CD4-positive, alpha-beta T cell treated with Interferon alpha-2 for 1 hour (primary cell): ENCODE measurements around the gene MADD.
"Not testable (repeated sequence)": the region's sequence is repeated elsewhere in the genome, so short reads cannot be mapped to it uniquely, and the experiment has no call there.

Experiments used
- DNase-seq, 2 donors: peaks; one replicate each; pipeline ENCODE4 v3.0.0-alpha.2; 2020 to 2022

The MADD gene

GRCh38 chr11:47278058-47278457 is 8.1 kb downstream of the MADD start:
- DNase-seq, result no peak

GRCh38 chr11:47278769-47279168 is 8.8 kb downstream of the MADD start:
- no peak for DNase-seq

DNA sequence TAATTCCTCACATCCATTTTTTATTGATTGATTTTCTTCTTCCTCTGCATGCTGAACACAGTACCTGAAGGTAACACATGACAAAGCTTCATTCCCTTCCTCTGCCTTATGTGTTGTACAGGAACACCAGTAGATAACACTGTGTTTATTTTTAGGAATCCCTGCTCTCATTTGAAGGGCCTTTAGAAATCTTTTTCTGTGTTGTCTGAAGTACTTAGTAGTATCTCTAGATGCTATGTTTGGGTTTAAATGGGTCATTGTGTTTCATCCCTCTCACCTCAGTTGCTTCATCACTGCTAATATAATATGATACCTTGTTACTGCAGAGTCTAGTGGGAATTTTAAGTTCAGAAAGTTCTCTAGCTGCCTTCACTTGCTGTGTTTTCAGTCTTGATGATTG is 10.2 kb downstream of the MADD start:
- no peak for DNase-seq

- no peak for DNase-seq
Observed at GRCh38 chr11:47280860-47281259, 10.9 kb downstream of the MADD start.

DNA sequence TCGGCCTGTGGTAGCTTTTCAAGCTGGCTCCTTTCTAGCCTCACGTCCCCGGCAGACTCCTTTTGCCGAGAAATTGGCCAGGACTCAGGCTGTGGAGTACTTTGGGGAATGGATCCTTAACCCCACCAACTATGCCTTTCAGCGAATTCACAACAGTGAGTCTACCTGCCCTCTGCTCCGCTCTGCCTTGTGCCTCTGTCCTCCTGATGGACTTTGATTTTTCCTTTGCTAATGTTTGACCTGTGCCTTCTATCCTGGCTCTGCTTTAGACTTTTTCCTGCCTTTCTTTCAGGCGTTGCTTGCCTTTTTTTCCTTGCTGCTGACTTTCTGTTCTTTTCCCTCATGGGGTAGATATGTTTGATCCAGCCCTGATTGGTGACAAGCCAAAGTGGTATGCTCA is 12.5 kb downstream of the MADD start:
- no peak for DNase-seq

- no peak for DNase-seq
Observed at GRCh38 chr11:47284151-47284550, 14.2 kb downstream of the MADD start.

DNA sequence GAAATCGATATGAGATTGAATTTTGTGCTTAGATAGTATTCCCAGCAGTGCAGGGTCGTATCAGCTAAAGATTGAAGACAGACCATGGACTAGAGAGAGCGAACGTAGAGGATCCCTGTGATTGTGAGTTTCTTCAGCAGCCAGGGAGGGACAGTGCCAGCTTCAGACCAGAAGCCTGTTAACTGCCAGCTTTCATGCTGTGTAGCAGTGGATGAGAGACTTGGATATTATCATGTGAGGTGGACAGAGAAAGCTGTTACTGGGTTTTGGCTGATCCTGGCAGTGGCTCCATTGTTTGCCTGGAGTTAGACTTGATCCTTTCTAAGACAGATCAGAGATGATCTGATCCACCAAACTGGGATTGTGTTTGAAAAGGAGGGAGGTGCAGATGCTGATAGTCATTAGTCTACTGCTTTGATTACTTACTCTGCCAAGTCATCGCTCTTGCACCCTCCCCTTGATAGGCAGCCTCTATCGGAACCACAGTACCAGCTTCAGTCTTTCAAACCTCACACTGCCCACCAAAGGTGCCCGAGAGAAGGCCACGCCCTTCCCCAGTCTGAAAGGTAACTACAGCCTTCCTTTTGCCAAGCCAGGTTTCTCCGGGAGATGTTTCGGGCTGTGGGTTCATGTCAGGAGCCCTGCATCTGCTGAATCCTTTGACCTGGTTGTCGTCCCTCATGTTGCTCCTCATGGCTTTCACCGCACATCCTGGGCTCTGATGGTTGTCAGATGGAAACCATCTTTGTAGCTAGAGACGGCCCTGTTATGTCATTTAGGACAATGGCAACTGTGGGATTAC is 16.2 kb downstream of the MADD start:
- no peak for DNase-seq

GRCh38 chr11:47288066-47288465 is 18.1 kb downstream of the MADD start:
- no peak for DNase-seq

- no peak for DNase-seq
Observed at GRCh38 chr11:47289856-47290255, 19.9 kb downstream of the MADD start.

- DNase-seq, result no peak
Observed at GRCh38 chr11:47295385-47295784, 25.5 kb downstream of the MADD start.

DNA sequence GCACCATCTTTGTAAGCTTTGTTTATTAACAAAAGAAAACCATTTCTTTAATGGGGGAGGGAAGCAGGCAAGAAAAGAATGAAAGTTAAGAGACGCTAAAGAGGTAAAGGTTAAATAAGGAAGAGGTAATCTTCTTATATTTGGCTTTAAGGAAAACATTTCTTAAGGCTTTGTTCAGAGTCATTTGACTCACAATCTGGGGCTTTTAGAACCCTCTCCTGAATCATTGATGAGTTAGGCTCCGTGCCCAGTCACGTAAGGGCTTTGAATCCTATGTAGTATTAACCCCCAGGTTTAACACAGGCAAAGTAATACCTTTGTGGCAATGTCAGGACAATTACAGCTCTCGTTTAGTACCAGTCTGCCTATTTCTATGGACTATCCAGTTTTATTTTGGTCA is 26.1 kb downstream of the MADD start:
- no peak for DNase-seq

DNA sequence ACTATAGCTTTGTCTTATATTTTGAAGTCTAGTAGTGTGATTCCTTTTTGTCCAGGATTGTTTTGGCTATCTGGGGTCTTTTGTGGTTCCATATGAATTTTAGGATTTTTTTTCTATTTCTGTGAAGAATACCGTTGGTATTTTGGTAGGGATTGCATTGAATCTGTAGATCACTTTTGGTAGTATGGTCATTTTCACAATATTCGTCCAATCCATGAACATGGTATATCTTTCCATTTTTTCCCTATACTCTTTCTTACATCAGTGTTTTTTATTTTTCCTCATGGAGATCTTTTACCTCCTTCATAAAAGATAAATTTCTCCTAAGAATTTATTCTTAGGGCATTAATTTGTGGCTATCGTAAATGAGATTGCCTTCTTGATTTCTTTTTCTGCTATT is 29.1 kb downstream of the MADD start:
- DNase-seq, result no peak

GRCh38 chr11:47302853-47303252 is 32.9 kb downstream of the MADD start:
- DNase-seq, result no peak

DNA sequence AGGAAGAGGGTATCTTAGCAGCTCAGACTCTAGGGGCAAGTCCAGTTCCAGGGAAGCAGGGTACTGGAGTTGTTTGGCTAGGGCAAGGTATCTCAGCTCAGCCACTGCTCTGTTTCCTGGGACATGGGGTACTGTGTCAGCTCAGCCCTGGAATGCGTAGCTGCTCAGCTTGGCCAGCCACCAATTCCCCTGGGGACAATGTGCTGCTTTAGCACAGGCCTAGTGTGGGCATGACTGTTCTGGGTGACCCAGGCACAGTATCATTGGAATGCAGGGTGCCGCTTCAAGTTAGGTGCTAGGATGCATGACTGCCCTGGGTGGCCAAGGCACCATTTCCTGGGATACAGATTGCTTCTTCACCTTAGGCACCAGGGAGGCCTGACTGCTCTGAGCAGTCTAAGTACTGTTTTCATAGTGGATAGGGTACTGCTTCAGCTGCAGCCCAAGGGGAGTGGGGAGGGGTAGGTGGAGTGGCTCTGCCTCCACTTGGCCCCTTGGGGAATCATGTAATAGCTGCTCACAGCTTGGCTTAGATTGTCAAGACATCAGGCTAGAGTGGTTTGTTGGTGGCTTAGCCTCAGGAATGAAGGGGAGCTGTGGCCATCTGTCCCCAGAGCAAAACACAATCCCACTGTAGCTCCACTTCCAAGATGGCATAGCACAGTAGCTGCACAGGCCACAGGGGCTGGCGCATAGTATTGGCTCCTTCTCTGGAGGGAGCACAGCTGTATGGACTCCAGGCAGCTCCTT is 36.0 kb downstream of the MADD start:
- DNase-seq, result no peak

DNA sequence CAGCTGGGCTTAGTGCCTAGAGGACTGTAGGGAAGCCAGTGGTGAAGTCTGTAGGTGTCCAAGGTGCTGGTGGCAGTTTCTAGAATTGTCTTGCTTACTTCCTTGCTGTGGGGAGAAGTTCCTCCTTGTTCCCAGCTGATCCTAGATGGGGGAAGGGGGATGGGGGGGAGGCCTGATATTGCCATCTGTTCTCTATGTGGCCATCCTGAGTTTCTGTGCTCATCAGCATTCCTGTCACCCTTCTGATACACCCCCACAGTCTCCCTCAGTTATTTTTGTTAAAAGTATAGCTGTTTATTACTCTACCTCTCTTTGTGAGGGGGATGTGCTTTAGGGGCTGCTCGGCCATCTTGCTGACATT is 36.5 kb downstream of the MADD start:
- no peak for DNase-seq

GRCh38 chr11:47308050-47308823 is 38.3 kb downstream of the MADD start:
- no peak for DNase-seq

DNA sequence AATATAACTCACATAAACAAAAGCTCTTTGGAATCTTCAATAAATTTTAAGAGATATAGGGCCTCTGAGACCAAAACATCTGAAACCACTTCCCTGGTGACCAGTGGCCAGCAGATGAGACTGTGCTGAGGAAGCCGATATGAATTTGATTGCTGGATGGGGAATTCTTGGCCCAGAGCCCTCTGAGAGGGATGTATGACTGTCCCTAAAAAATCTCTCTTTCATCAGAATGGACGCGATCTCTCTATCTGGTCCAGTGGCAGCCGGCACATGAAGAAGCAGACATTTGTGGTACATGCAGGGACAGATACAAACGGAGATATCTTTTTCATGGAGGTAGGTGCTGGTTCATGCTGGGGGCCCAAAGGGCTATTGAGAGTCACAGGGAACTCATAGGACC is 45.1 kb downstream of the MADD start:
- DNase-seq, result no peak

DNA sequence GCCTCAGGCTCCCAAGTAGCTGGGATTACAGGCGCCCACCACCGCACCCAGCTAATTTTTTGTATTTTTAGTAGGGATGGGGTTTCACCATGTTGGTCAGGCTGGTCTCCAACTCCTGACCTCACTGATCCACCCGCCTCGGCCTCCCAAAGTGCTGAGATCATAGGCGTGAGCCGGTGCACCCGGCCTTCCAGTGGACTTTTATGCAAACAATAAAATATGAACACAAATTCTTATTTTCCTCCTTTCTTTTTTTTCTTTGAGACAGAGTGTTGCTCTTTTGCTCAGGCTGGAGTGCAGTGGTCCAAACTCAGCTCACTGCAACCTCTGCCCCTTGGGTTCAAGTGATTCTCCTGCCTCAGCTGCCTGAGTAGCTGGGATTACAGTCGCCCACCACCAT is 46.6 kb downstream of the MADD start:
- not testable (repeated sequence) for DNase-seq

DNA sequence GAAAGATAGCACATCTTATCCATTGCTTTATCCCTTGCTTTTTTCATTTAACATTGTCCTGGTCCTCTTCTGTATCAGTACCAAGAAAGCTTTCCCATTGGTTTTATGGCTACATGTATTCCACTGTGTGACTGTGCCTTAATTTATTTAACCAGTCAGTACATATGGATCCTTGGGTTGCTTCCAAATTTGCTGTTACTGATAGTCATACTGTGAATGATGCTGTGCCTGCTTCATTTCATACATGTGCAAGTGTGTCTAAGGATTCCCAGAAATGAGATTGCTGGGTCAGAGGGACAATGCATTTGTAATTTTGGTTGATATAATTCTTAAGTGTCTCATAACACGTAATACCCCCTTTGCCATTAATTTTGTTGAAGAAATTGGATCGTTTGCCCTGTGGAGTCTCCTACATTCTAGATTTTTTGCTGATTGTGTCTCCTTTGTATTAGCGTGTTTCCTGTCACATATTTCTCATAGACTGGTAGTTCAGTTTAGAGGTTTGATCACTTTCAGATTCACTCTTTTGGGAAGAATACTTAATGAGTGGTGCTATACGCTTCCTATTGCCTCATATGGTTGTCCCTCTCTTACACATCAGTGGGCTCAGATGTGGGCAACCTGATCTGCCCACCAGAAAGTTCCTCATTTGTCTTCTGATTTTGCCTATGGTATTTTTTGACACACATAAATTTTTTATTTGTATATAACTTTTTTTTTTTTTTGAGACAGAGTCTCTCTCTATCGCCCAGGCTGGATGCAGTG is 47.3 kb downstream of the MADD start:
- no peak for DNase-seq

DNA sequence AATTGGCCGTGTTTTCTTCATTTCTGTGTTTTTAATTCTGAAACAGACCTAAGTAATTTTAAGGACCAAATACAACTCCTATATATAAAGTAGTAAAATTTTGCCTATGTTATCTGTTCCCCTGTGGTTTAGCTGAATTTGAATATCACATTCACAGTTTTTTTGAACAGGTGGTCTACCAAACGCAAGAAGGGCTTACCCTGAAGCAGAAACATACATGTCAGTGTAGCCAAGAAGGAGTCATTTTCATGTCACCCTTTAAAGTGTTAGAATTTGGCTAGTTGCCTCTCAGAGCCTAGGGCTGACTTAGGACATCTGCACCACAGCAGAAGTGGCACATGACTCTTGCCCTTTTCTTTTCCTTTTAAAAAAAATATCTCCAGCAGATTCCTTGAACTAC is 48.2 kb downstream of the MADD start:
- DNase-seq, result no peak

GRCh38 chr11:47324520-47324919 is 54.6 kb downstream of the MADD start:
- DNase-seq, result no peak

GRCh38 chr11:47325271-47326041 is 55.5 kb downstream of the MADD start:
- no peak for DNase-seq
